ENCODE data around the gene RBMS1. TPM values are rescaled to one million over a fixed set of nuclear protein-coding genes. Genes with fewer than 3 reads are reported as not detected.

The RBMS1 gene
- polyA plus RNA-seq, 2 of the 4 experiments (the other 2 are of a cell fraction) = 51.9 to 108 TPM

- FAIRE-seq (no peak), DNase-seq (ENCODE audit: low read depth in 1 of 2, low spot score in 1 of 2) (no peak), ATAC-seq (peak in 1 of 2 experiments; percentile 39; a peak in 3 of 6 replicates)
- ChIA-PET POLR2A (no interaction called here), CTCF (interaction anchor here (1.2 to 1.8 kb wide), 2 partner anchors 18 to 178 kb away, joined by 3 to 10 read pairs; no protein-coding TSS in a partner anchor)
- 0 out of 6 replicates have a peak overlapping the region, but pooled peaks have one; percentile 2 to 6 for H3K27ac ChIP-seq
- peaks cover 58% of the 10 kb centered on the region for H3K4me1 ChIP-seq
- WGBS (ENCODE audit: missing lambda C conversion rate) = 73% methylated on average over 2 of the region's 2 CpGs
- TF ChIP-seq ZFP36 (IDR thresholded peaks at IDR 0.05; ENCODE audit: borderline replicate concordance, partially characterized antibody) (no peak), JUN (IDR thresholded peaks at IDR 0.05) (no peak), CHD4 (IDR thresholded peaks at IDR 0.05; ENCODE audit: borderline replicate concordance) (no peak), FOSL2 (IDR thresholded peaks at IDR 0.05) (no peak), FOSL2 (CRISPR knock-in tag; IDR thresholded peaks at IDR 0.05) (no peak), ATOH8 (CRISPR knock-in tag; IDR thresholded peaks at IDR 0.05; ENCODE audit: low read depth) (no peak), EP300 (IDR thresholded peaks at IDR 0.05) (no peak), JUNB (IDR thresholded peaks at IDR 0.05) (no peak), ELK1 (IDR thresholded peaks at IDR 0.05; ENCODE audit: low read depth, low read length) (no peak), HEYL (CRISPR knock-in tag; IDR thresholded peaks at IDR 0.05) (no peak), EHMT2 (IDR thresholded peaks at IDR 0.05; ENCODE audit: low read depth) (no peak), PHF8 (IDR thresholded peaks at IDR 0.05; ENCODE audit: borderline replicate concordance, low read depth) (no peak), HMGXB4 (CRISPR knock-in tag; IDR thresholded peaks at IDR 0.05; ENCODE audit: borderline replicate concordance) (no peak), CBX2 (IDR thresholded peaks at IDR 0.05; ENCODE audit: borderline replicate concordance, low read depth) (no peak), ZSCAN20 (CRISPR knock-in tag; IDR thresholded peaks at IDR 0.05) (no peak), USF2 (IDR thresholded peaks at IDR 0.05) (no peak), MAFK (IDR thresholded peaks at IDR 0.05; ENCODE audit: partially characterized antibody) (no peak), FOSB (CRISPR knock-in tag; IDR thresholded peaks at IDR 0.05) (no peak), CEBPB (IDR thresholded peaks at IDR 0.05) (no peak), CTCF (IDR thresholded peaks at IDR 0.05) (no peak), MYC (IDR thresholded peaks at IDR 0.05; ENCODE audit: borderline replicate concordance, low read length) (no peak)
- no peaks in the 10 kb centered on the region for H3K9me3 ChIP-seq
- H3K4me3 ChIP-seq = no peak overlapping the region
- H3K4me2 ChIP-seq = no peak overlapping the region
Observed at GRCh38 chr2:160288324-160288723, 205.3 kb downstream of the RBMS1 start.

- 68% methylated on average over 3 of the region's 3 CpGs for WGBS (ENCODE audit: missing lambda C conversion rate)
- CTCF ChIA-PET = no interaction called here
Observed at GRCh38 chr2:160287476-160287875, 206.1 kb downstream of the RBMS1 start.

More at GRCh38 chr2:160287476-160287875, 206.1 kb downstream of the RBMS1 start:
- no peak for FAIRE-seq
- Histone ChIP-seq H3K4me2 (no peak overlapping the region), H3K4me3 (no peak overlapping the region), H3K27ac (peak overlapping the region in 1 of 2 experiments; percentile 22; a peak in 1 of 6 replicates), H3K9me3 (no peaks in the 10 kb centered on the region), H3K4me1 (peaks cover 49% of the 10 kb centered on the region)
- no peak for DNase-seq (ENCODE audit: low read depth in 1 of 2, low spot score in 1 of 2)
- POLR2A ChIA-PET = no interaction called here
- TF ChIP-seq EHF (CRISPR knock-in tag; IDR thresholded peaks at IDR 0.05) (no peak), POLR2AphosphoS2 (conservative IDR thresholded peaks at IDR 0.05; ENCODE audit: low read length) (no peak), KDM5A (IDR thresholded peaks at IDR 0.05) (no peak), MYC (IDR thresholded peaks at IDR 0.05; ENCODE audit: borderline replicate concordance, low read length) (no peak), NPAS2 (CRISPR knock-in tag; IDR thresholded peaks at IDR 0.05; ENCODE audit: borderline replicate concordance) (no peak), CTCF (IDR thresholded peaks at IDR 0.05) (no peak), MAZ (IDR thresholded peaks at IDR 0.05; ENCODE audit: borderline replicate concordance, low read depth, low read length) (no peak), ZFP36 (IDR thresholded peaks at IDR 0.05; ENCODE audit: borderline replicate concordance, partially characterized antibody) (no peak), CEBPB (IDR thresholded peaks at IDR 0.05) (no peak), JUN (IDR thresholded peaks at IDR 0.05) (no peak), ATOH8 (CRISPR knock-in tag; IDR thresholded peaks at IDR 0.05; ENCODE audit: low read depth) (no peak), SREBF2 (IDR thresholded peaks at IDR 0.05) (no peak), HOXB5 (CRISPR knock-in tag; IDR thresholded peaks at IDR 0.05) (no peak)
- no peak for ATAC-seq
